Endothelial cell of umbilical vein (primary cell): ENCODE data around the gene CRACR2A. TPM values are rescaled to one million over a fixed set of nuclear protein-coding genes. Genes with fewer than 3 reads are reported as not detected.

Source experiments
- BruUV-seq: library from RNA; stranded (reverse); fragments of 400-500 nt; replicated peaks from 2 replicates; lab custom pipeline; 2021; lab: Mats Ljungman, UMichigan
- CTCF ChIA-PET: fragments of 300-600, 350-600 bp; sonication (Branson Sonifier 250); formaldehyde crosslinking; loops from one replicate; lab custom pipeline; 2021; ENCODE audit warnings: antibody characterized with exemption, inconsistent platforms; lab: Charles Lee
- POLR2A ChIA-PET: fragments of 300-600, 350-600 bp; sonication (Branson Sonifier 250); formaldehyde crosslinking; loops from one replicate; lab custom pipeline; 2021; ENCODE audit warnings: antibody characterized with exemption, inconsistent platforms; lab: Charles Lee
- DNase-seq: peaks from one replicate; pipeline ENCODE4 v3.0.0-alpha.2; 2011; ENCODE audit warnings: low read depth, low spot score
- FAIRE-seq: peaks from 2 replicates; lab custom pipeline; 2011; peaks lifted over from hg19 to GRCh38; lab: Jason Lieb, UNC
- H2AFZ ChIP-seq: 2 replicates; pipeline ENCODE4 v1.6.0; 2012; ENCODE audit warnings: low read depth, low read length, control low read depth, inconsistent platforms
- H3K27ac ChIP-seq: 2 replicates; pipeline ENCODE4 v1.5.1; 2011; ENCODE audit warnings: low read depth, mild to moderate bottlenecking, control low read depth, low read length, moderate library complexity; ENCODE audit not compliant: insufficient read depth
- H3K27me3 ChIP-seq, 2 experiments: 2 replicates each; pipeline versions ENCODE4 v1.6.0 to v1.6.1; 2011; ENCODE audit warnings: low read length in 2 of 2, mixed read lengths in 1 of 2; ENCODE audit not compliant: control insufficient read depth in 2 of 2, insufficient read depth in 2 of 2
- H3K36me3 ChIP-seq, 2 experiments: 2 replicates in 1 of 2; 3 replicates in 1 of 2; pipeline ENCODE4 v1.5.1; 2011; ENCODE audit warnings: low read length in 2 of 2, mild to moderate bottlenecking in 1 of 2, moderate library complexity in 1 of 2; ENCODE audit not compliant: control insufficient read depth in 2 of 2, insufficient read depth in 2 of 2; ENCODE audit errors: extremely low read depth in 1 of 2
- H3K4me1 ChIP-seq: 3 replicates; pipeline ENCODE4 v1.5.1; 2011; ENCODE audit warnings: mild to moderate bottlenecking, low read length; ENCODE audit not compliant: control insufficient read depth, insufficient read depth; ENCODE audit errors: extremely low read depth
- H3K4me2 ChIP-seq: 2 replicates; pipeline ENCODE4 v1.6.1; 2011; ENCODE audit warnings: low read length, control low read depth, mixed read lengths; ENCODE audit not compliant: insufficient read depth
- H3K4me3 ChIP-seq, 3 experiments: fragments of 200-600 bp in 1 of 3; sonication (generic), shearing (Covaris generic) in 1 of 3; replicated peaks in 1 of 3; 2 replicates each; pipeline ENCODE4 v1.5.1; 2011 to 2016; ENCODE audit warnings: control low read depth in 3 of 3, low read length in 3 of 3, mild to moderate bottlenecking in 2 of 3, inconsistent platforms in 1 of 3, low read depth in 1 of 3, moderate library complexity in 1 of 3; ENCODE audit not compliant: insufficient read depth in 1 of 3
- H3K79me2 ChIP-seq: 2 replicates; pipeline ENCODE4 v1.6.0; 2012; ENCODE audit warnings: low read length, inconsistent platforms; ENCODE audit not compliant: control insufficient read depth, insufficient read depth
- H3K9ac ChIP-seq: replicated peaks from 2 replicates; pipeline ENCODE3; 2011; ENCODE audit warnings: low read length, control low read depth; ENCODE audit not compliant: insufficient read depth; ENCODE audit errors: extremely low read depth
- H3K9me1 ChIP-seq: replicated peaks from 3 replicates; pipeline ENCODE4 v1.6.0; 2011; ENCODE audit warnings: mild to moderate bottlenecking, low read length; ENCODE audit not compliant: control insufficient read depth, insufficient read depth; ENCODE audit errors: extremely low read depth
- H3K9me3 ChIP-seq: replicated peaks from 2 replicates; pipeline ENCODE4 v1.5.1; 2012; ENCODE audit warnings: low read length, inconsistent platforms; ENCODE audit not compliant: control insufficient read depth, insufficient read depth
- H4K20me1 ChIP-seq: replicated peaks from 2 replicates; pipeline ENCODE3; 2011; ENCODE audit warnings: mild to moderate bottlenecking, low read length; ENCODE audit not compliant: control insufficient read depth, insufficient read depth; ENCODE audit errors: extremely low read depth
- EZH2 ChIP-seq: IDR thresholded peaks from 2 replicates; pipeline ENCODE4 v1.6.1; 2012; ENCODE audit warnings: borderline replicate concordance, low read depth, mild to moderate bottlenecking, moderate library complexity, low read length, inconsistent platforms; ENCODE audit not compliant: severe bottlenecking
- FOS ChIP-seq: IDR thresholded peaks from 2 replicates; pipeline ENCODE4 v1.6.1; 2011; ENCODE audit warnings: mild to moderate bottlenecking, low read length, moderate library complexity, borderline replicate concordance; ENCODE audit not compliant: insufficient read depth
- GATA2 ChIP-seq: IDR thresholded peaks from 2 replicates; pipeline ENCODE4 v1.7.0; 2011; ENCODE audit warnings: low read depth, mild to moderate bottlenecking, moderate library complexity, mixed read lengths, low read length; ENCODE audit not compliant: insufficient read length, insufficient read depth
- JUN ChIP-seq: IDR thresholded peaks from 2 replicates; pipeline ENCODE4 v1.6.1; 2011; ENCODE audit warnings: borderline replicate concordance, low read depth; ENCODE audit not compliant: insufficient read length, insufficient read depth
- MAX ChIP-seq: IDR thresholded peaks from 2 replicates; pipeline ENCODE4 v1.6.1; 2011; ENCODE audit not compliant: insufficient read depth, insufficient read length
- MYC ChIP-seq: IDR thresholded peaks from one replicate; pipeline ENCODE4 v1.6.1; 2011; ENCODE audit warnings: mild to moderate bottlenecking, low read depth, low read length
- POLR2A ChIP-seq: IDR thresholded peaks from 2 replicates; pipeline ENCODE4 v1.6.1; 2012; ENCODE audit warnings: low read depth, mild to moderate bottlenecking, control low read depth, low read length
- POLR2AphosphoS5 ChIP-seq: IDR thresholded peaks from 2 replicates; pipeline ENCODE4 v1.6.1; 2012; ENCODE audit warnings: low read depth, mild to moderate bottlenecking, control low read depth, low read length, moderate library complexity; ENCODE audit not compliant: insufficient read depth
- dilution Hi-C: fragments of 300-500 bp; cut with MboI; formaldehyde crosslinking; loops from one replicate; pipeline ENCODE4 v1.15.0; 2019; ENCODE audit warnings: low sequenced_read_pairs; ENCODE audit not compliant: extremely low pct_ligation_motif_present
- intact Hi-C: fragments of 100-400 bp; cut with micrococcal nuclease; formaldehyde crosslinking; loops from one replicate; pipeline ENCODE4 v1.10.0; 2022
- polyA plus RNA-seq, 4 experiments: library from polyadenylated mRNA; depleted of rRNA in 3 of 4; stranded (reverse) in 3 of 4; unstranded in 1 of 4; fragments of >200 nt; gene quantifications; 2 replicates each; pipeline versions ENCODE4 v1.2.1 to v1.2.3, GENCODE V29; 2011 to 2012; ENCODE audit warnings: missing spikeins in 1 of 4
- total RNA-seq: library from RNA; stranded (reverse); gene quantifications from 2 replicates; pipeline ENCODE4 v1.2.3, GENCODE V29; 2021
- TF ChIP-seq, protein P1 (sequence below), 2 donors: IDR thresholded peaks; 1 replicate in 1 of 2; 2 replicates in 1 of 2; pipeline ENCODE4 v1.5.1; 2011; ENCODE audit warnings: low read length in 2 of 2, mild to moderate bottlenecking in 2 of 2, moderate library complexity in 2 of 2, control low read depth in 1 of 2, inconsistent platforms in 1 of 2, low read depth in 1 of 2; ENCODE audit not compliant: insufficient read depth in 1 of 2; ENCODE audit errors: extremely low read depth in 1 of 2

The CRACR2A gene
- total and polyA plus RNA-seq, 2 donors (not counting 3 experiments of a cell fraction or from before 2014, with no cell fraction given) = 4.4 to 15.9 TPM

GRCh38 chr12:3579446-3580093 lies 173.3 kb downstream of the CRACR2A start:
- dilution Hi-C loops = no loop called here
- no peaks in the 10 kb centered on the region for H3K9me3 ChIP-seq
- FAIRE-seq (no peak), DNase-seq (no peak)
- H3K4me1 ChIP-seq = no peaks in the 10 kb centered on the region
- H3K79me2 ChIP-seq = no peaks in the 10 kb centered on the region
- no peak overlapping the region for H3K4me3 ChIP-seq
- H3K27me3 ChIP-seq = no peaks in the 10 kb centered on the region
- intact Hi-C loops = no loop called here
- ChIA-PET POLR2A (no interaction called here), CTCF (no interaction called here)
- H3K27ac ChIP-seq = no peak overlapping the region
- H4K20me1 ChIP-seq = no peaks in the 10 kb centered on the region
- no peak for TF ChIP-seq FOS
- TF ChIP-seq POLR2A = no peak
- no peak for TF ChIP-seq MYC
- no peak for TF ChIP-seq JUN
- no peak for TF ChIP-seq MAX
- no peak for TF ChIP-seq GATA2
- TF ChIP-seq, protein P1, sequence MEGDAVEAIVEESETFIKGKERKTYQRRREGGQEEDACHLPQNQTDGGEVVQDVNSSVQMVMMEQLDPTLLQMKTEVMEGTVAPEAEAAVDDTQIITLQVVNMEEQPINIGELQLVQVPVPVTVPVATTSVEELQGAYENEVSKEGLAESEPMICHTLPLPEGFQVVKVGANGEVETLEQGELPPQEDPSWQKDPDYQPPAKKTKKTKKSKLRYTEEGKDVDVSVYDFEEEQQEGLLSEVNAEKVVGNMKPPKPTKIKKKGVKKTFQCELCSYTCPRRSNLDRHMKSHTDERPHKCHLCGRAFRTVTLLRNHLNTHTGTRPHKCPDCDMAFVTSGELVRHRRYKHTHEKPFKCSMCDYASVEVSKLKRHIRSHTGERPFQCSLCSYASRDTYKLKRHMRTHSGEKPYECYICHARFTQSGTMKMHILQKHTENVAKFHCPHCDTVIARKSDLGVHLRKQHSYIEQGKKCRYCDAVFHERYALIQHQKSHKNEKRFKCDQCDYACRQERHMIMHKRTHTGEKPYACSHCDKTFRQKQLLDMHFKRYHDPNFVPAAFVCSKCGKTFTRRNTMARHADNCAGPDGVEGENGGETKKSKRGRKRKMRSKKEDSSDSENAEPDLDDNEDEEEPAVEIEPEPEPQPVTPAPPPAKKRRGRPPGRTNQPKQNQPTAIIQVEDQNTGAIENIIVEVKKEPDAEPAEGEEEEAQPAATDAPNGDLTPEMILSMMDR (IDR thresholded peaks at IDR 0.05; ENCODE audit: extremely low read depth in 1 of 2, insufficient read depth in 1 of 2, low read depth in 1 of 2, low read length in 2 of 2) = no peak
- no peak for TF ChIP-seq POLR2AphosphoS5
- TF ChIP-seq EZH2 = no peak
- no peak overlapping the region for H3K4me2 ChIP-seq
- H2AFZ ChIP-seq = no peak overlapping the region
- no peaks in the 10 kb centered on the region for H3K36me3 ChIP-seq
- H3K9me1 ChIP-seq = no peaks in the 10 kb centered on the region
- no peak overlapping the region for H3K9ac ChIP-seq
- no TSS peak for BruUV-seq
